ENCODE measurements around the gene FRMD4B.

GRCh38 chr3:69282181-69282580 is 103.7 kb downstream of the FRMD4B start:
- TF ChIP-seq, protein P1, sequence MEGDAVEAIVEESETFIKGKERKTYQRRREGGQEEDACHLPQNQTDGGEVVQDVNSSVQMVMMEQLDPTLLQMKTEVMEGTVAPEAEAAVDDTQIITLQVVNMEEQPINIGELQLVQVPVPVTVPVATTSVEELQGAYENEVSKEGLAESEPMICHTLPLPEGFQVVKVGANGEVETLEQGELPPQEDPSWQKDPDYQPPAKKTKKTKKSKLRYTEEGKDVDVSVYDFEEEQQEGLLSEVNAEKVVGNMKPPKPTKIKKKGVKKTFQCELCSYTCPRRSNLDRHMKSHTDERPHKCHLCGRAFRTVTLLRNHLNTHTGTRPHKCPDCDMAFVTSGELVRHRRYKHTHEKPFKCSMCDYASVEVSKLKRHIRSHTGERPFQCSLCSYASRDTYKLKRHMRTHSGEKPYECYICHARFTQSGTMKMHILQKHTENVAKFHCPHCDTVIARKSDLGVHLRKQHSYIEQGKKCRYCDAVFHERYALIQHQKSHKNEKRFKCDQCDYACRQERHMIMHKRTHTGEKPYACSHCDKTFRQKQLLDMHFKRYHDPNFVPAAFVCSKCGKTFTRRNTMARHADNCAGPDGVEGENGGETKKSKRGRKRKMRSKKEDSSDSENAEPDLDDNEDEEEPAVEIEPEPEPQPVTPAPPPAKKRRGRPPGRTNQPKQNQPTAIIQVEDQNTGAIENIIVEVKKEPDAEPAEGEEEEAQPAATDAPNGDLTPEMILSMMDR (IDR thresholded peaks at IDR 0.05): no peak
- TF ChIP-seq POLR2A (IDR thresholded peaks at IDR 0.05): no peak
